Prostate gland (tissue), 2 donors: Measurements from ENCODE around the gene IRF9. TPM values are rescaled to one million over a fixed set of nuclear protein-coding genes. Genes with fewer than 3 reads are reported as not detected.
A peak's percentile ranks its signal among the peaks of the same experiment; 100 is the strongest.
"Not testable (repeated sequence)": the region's sequence is repeated elsewhere in the genome, so short reads cannot be mapped to it uniquely, and the experiment has no call there.

Experiments
- DNase-seq: peaks from one replicate; pipeline ENCODE4 v3.0.0-alpha.2; 2019; ENCODE audit warnings: low spot score
- H3K27ac ChIP-seq, 2 donors: fragments of 200-600 bp; sonication (generic); 2 replicates each; pipeline ENCODE4 v1.5.1; 2017 to 2019
- H3K27me3 ChIP-seq: fragments of 200-600 bp; sonication (generic); replicated peaks from 2 replicates; pipeline ENCODE4 v1.5.1; 2019; ENCODE audit not compliant: insufficient read depth
- H3K36me3 ChIP-seq, 2 donors: fragments of 200-600 bp; sonication (generic); 1 replicate in 1 of 2; 2 replicates in 1 of 2; pipeline versions ENCODE4 v1.5.1 to v1.8.1; 2017 to 2019
- H3K4me1 ChIP-seq: fragments of 200-600 bp; sonication (generic); replicated peaks from 2 replicates; pipeline ENCODE4 v1.5.1; 2019
- H3K4me3 ChIP-seq, 2 donors: fragments of 200-600 bp; sonication (generic); 2 replicates each; pipeline ENCODE4 v1.5.1; 2017 to 2019
- H3K9me3 ChIP-seq: fragments of 200-600 bp; sonication (generic); 2 replicates; pipeline ENCODE4 v1.5.1; 2017
- POLR2A ChIP-seq: fragments of 450-650 bp; IDR thresholded peaks from one replicate; pipeline ENCODE4 v1.6.1; 2016; ENCODE audit warnings: antibody characterized with exemption, mild to moderate bottlenecking
- POLR2AphosphoS5 ChIP-seq: sonication (generic); formaldehyde crosslinking; IDR thresholded peaks from one replicate; pipeline ENCODE4 v1.6.1; 2017; ENCODE audit warnings: antibody characterized with exemption
- WGBS: methylation state at CpG from one replicate; pipeline ENCODE4 v1.1.5; 2018; 5-methylcytosine and 5-hydroxymethylcytosine counted together
- intact Hi-C: fragments of 100-400 bp; cut with DNase I; formaldehyde crosslinking; loops from one replicate; pipeline ENCODE4 v1.14.2; 2022
- total RNA-seq, 2 donors: library from RNA; depleted of rRNA; stranded (reverse); fragments of >200 nt; gene quantifications; one replicate each; pipeline ENCODE4 v1.1.0, GENCODE V29; 2016
- TF ChIP-seq, protein P1 (sequence below), 4 experiments: fragments of 200-600 bp in 2 of 4; fragments of 450-650 bp in 2 of 4; sonication (generic) in 2 of 4; IDR thresholded peaks; 1 replicate in 3 of 4; 2 replicates in 1 of 4; pipeline ENCODE4 v1.5.1; 2016 to 2019; ENCODE audit warnings: antibody characterized with exemption in 4 of 4, mild to moderate bottlenecking in 2 of 4, moderate library complexity in 2 of 4

Gene IRF9
- total RNA-seq, 2 donors from 2014 or later: 61.5 to 82.9 TPM

DNA sequence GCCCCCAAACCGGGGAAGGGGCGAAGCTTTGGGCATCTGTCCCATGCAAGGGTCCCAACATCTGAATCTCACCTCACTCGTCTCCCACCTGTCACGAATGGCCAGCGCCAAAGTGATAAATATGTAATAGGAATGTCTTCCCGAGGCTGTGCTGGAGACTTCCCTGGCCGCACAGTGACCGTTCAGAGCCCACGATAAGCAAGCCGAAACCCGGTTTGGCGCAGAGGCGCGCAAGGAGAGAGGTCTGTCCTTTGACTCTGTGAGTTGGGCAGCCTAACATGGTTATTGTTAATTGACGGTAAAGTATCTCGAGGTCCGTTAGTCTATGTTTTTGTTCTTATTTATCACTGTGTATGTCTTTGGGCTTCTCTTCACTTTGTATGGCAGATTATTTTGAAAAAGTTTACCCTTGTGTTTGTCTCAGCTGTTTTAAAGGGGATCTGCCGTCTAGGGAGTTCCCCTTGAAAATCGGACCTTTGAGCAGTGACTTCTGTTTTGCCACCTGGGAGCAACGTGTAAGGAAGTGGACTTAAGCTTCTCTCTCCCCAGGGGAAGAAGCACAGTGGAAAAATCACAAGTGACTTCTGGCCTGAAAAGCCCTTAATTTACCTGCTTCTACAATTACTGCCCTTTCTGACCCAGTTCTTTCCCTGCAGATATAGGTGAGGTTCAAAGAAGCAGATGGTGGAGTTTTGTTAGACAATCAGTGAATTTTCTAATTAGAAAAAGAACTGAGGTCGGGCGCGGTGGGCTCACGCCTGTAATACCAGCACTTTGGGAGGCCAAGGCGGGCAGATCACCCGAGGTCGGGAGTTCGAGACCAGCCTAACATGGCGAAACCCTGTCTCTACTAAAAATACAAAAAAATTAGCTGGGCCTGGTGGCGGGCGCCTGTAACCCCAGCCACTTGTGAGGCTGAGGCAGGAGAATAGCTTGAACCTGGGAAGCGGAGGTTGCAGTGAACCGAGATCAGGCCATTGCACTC is 35.3 kb downstream of the IRF9 start:
- intact Hi-C loops: no loop called here
- Histone ChIP-seq H3K4me3 (peak overlapping the region; percentile 56 to 85), H3K27ac (peak overlapping the region; percentile 89 to 92), H3K4me1 (no peaks in the 10 kb centered on the region), H3K36me3 (no peaks in the 10 kb centered on the region), H3K27me3 (no peaks in the 10 kb centered on the region), H3K9me3 (no peaks in the 10 kb centered on the region)
- TF ChIP-seq POLR2A (no peak), POLR2AphosphoS5 (no peak)
- TF ChIP-seq, protein P1, sequence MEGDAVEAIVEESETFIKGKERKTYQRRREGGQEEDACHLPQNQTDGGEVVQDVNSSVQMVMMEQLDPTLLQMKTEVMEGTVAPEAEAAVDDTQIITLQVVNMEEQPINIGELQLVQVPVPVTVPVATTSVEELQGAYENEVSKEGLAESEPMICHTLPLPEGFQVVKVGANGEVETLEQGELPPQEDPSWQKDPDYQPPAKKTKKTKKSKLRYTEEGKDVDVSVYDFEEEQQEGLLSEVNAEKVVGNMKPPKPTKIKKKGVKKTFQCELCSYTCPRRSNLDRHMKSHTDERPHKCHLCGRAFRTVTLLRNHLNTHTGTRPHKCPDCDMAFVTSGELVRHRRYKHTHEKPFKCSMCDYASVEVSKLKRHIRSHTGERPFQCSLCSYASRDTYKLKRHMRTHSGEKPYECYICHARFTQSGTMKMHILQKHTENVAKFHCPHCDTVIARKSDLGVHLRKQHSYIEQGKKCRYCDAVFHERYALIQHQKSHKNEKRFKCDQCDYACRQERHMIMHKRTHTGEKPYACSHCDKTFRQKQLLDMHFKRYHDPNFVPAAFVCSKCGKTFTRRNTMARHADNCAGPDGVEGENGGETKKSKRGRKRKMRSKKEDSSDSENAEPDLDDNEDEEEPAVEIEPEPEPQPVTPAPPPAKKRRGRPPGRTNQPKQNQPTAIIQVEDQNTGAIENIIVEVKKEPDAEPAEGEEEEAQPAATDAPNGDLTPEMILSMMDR (IDR thresholded peaks at IDR 0.05): no peak
- DNase-seq: no peak
- 34% methylated on average over 33 of the region's 33 CpGs for WGBS

DNA sequence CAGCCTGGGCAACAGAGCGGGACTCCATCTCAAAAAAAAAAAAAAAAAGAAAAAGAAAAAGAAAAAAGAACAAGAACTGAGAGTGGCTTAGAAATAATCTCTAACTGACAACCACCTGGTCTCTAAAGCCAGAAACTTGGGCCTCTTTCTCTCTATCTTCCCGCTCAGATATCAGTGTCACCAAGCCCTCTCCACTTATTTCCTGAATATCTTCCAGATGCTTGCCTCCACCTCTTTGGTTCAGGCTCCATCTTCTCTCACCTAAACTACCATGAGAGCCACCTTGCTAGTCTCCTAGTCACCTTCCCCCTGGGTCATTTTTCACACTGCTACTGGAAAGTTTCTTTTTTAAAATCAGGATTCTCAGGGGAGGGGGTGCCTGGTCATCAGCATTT is 36.0 kb downstream of the IRF9 start:
- H3K27ac ChIP-seq: no peak overlapping the region
- DNase-seq: no peak
- no peaks in the 10 kb centered on the region for H3K36me3 ChIP-seq
- no peaks in the 10 kb centered on the region for H3K9me3 ChIP-seq
- no peaks in the 10 kb centered on the region for H3K27me3 ChIP-seq
- H3K4me1 ChIP-seq: no peaks in the 10 kb centered on the region
- WGBS: 98% methylated on average over 2 of the region's 2 CpGs
- intact Hi-C loops: no loop called here
- no peak overlapping the region for H3K4me3 ChIP-seq
- TF ChIP-seq, protein P1 (IDR thresholded peaks at IDR 0.05): no peak
- TF ChIP-seq POLR2AphosphoS5: no peak
- no peak for TF ChIP-seq POLR2A

DNA sequence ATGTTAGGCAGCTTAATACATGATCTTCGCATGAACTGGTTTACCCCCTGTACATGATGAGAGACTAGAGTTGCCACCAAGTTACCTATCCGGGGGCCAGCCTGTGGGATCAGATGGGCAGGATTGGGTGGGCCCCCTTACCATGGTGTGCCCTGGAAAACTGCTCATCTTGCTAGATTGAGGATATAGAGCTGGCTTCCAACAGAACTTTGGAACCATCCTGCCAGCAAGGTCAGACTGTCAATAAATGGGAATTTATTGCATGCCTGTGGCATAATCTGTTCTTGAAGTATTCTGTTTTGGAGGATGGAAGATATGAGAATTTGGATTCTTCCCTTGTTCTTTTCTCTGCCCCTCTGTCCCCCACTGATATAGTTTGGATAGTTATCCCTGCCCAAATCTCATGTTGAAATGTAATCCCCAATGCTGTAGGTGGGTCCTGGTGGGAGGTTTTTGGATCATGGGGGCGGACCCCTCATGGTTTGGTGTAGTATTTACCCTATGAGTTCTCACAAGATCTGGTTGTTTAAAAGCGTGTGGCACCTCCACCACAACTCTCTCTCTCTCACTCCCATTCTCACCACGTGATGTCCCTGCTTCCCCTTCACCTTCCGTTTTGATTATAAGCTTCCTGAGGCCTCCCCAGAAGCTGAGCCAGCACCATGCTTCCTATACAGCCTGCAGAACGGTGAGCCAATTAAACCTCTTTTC is 37.9 kb downstream of the IRF9 start:
- no peak overlapping the region for H3K27ac ChIP-seq
- no peaks in the 10 kb centered on the region for H3K4me1 ChIP-seq
- no peak for DNase-seq
- no peak overlapping the region for H3K4me3 ChIP-seq
- no peaks in the 10 kb centered on the region for H3K9me3 ChIP-seq
- no peaks in the 10 kb centered on the region for H3K36me3 ChIP-seq
- intact Hi-C loops: no loop called here
- no peaks in the 10 kb centered on the region for H3K27me3 ChIP-seq
- 84% methylated on average over 7 of the region's 7 CpGs for WGBS
- TF ChIP-seq POLR2A: no peak
- TF ChIP-seq, protein P1 (IDR thresholded peaks at IDR 0.05): no peak
- TF ChIP-seq POLR2AphosphoS5: no peak

DNA sequence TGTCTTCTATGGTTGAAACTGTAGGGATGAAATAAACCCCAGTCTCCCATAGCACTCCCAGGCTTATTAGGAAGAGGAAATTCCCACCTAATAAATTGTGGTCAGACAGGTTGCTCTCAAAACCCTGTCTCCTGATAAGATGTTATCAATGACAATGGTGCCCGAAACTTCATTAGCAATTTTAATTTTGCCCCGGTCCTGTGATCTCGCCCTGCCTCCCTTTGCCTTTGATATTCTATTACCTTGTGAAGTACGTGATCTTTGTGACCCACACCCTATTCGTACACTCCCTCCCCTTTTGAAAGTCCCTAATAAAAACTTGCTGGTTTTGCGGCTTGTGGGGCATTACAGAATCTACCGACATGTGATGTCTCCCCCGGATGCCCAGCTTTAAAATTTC is 41.5 kb downstream of the IRF9 start:
- H3K4me3 ChIP-seq, H3K27me3 ChIP-seq, H3K4me1 ChIP-seq, intact Hi-C loops, H3K36me3 ChIP-seq, DNase-seq, H3K9me3 ChIP-seq, H3K27ac ChIP-seq: not testable (repeated sequence)
- 92% methylated on average over 8 of the region's 8 CpGs for WGBS

DNA sequence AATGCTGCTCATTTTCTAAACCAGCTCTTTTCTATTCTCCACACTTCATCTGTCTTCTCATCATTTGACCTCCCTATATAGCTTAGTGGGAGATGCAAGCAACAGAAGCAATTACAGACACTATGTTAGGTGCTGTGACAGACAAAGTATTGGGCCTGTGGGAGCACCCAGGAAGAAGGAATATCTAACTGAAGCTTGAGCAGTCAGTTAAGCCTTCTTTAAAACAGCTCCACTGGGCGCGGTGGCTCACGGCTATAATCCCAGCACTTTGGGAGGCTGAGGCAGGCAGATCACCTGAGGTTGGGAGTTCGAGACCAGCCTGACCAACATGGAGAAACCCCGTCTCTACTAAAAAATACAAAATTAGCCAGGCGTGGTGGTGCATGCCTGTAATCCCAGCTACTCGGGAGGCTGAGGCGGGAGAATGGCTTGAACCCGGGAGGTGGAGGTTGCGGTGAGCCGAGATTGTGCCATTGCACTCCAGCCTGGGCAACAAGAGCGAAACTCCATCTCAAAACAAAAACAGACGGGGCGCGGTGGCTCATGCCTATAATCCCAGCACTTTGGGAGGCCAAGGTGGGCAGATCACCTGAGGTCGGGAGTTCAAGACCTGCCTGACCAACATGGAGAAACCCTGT is 42.3 kb downstream of the IRF9 start:
- WGBS: 98% methylated on average over 16 of the region's 16 CpGs
- H3K9me3 ChIP-seq, H3K36me3 ChIP-seq, H3K27ac ChIP-seq, H3K4me3 ChIP-seq, H3K27me3 ChIP-seq, DNase-seq, H3K4me1 ChIP-seq, intact Hi-C loops: not testable (repeated sequence)
